Measurements from ENCODE around the gene NPR3.

NPR3 gene, protein sequence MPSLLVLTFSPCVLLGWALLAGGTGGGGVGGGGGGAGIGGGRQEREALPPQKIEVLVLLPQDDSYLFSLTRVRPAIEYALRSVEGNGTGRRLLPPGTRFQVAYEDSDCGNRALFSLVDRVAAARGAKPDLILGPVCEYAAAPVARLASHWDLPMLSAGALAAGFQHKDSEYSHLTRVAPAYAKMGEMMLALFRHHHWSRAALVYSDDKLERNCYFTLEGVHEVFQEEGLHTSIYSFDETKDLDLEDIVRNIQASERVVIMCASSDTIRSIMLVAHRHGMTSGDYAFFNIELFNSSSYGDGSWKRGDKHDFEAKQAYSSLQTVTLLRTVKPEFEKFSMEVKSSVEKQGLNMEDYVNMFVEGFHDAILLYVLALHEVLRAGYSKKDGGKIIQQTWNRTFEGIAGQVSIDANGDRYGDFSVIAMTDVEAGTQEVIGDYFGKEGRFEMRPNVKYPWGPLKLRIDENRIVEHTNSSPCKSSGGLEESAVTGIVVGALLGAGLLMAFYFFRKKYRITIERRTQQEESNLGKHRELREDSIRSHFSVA

DNA sequence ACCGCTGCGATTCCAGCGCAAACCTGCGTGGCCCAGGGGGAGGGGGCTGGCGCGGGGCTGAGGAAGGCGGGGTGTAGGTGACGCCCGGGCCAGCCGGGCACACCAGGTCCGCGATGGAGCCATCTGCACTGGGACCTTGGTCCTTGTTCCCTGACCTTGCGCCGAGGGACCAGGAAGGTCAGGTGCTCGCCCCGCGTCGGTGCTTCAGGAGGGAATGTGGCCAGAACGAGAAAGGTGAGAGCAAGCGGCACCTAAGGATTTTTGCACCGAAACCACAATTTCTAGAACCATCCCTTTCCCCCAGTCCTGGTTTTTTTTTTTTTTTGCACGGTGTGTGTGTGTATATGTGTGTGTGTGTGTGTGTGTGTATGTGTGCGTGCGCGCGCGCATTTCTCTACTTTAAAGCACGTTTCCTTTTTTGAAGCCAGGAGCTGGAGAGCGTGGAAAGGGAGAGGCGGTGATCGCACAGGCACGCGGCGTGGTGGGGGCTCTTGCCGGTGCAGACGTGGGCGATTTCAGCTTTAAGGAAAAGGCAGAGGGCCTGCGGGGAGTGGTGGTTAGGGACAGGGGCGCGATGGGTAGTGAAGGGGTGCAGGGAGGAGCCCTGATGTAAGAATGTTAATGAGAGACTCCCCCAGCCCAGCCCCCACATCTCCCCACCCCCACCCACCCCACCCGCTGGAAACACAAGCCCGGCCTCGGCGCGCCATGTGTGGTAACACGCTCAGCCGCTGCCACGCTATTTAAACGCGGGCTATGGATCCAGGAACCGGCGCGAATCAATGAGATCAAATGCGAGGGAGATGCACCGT is at the start of gene NPR3:
Gene NPR3, plus strand, starts transcription at position 772 of the 812 bp plus-strand sequence. CDS start 456 bp downstream, outside the sequence.
- no peak for DNase-seq

DNA sequence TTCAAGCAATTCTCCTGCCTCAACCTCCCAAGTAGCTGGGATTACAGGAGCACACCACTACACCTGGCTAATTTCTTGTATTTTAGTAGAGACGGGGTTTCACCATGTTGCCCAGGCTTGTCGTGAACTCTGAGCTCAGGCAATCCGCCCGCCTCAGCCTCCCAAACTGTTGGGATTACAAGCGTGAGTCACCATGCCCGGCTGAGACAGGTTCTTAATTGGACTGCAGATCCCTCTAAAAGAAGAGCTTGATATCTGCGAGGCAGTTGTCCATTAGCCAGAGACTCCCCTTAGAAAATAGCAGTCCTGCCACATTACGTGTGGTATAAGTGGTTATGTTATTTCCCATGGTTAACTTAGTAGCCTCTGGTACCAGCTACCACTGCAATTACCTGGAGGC is 46.6 kb upstream of the NPR3 start:
- no peak for DNase-seq

DNA sequence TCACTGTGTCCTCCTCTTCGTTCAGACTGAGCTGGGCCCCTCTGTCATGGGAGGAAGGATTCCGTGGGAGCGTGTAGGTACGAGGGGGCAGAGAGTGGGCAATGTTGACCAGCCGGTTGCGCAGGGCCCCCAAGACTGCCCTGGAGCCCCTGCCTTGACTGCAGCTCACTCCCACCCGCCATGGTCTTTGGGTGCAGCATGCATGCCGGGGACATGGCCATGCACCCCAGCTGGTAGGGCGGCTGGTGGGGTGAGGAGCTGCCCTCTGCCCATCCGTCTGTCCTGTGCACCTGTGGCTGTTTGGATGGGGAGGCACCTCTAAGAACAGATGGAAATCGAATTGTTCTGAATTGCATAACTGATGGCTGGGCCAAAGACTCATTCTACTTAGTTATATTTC is 42.6 kb upstream of the NPR3 start:
- no peak for DNase-seq

DNA sequence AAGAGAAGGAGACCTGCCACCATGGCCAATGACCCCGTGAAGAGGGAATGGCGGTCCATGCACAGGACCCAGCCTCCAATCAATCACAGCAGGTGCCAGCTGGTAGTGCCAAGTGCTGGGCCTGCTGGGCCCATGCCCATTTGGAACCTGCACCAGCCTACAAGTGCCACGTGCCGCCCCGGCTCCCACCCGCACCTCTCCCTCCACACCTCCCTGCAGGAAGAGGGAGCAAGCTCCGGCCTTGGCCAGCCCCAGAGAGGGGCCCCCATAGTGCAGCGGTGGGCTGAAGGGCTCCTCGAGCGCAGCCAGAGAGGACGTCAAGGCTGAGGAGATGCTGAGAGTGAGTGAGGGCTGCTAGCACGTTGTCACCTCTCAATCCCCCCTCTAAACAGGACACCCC is 37.8 kb upstream of the NPR3 start:
- DNase-seq: no peak

DNA sequence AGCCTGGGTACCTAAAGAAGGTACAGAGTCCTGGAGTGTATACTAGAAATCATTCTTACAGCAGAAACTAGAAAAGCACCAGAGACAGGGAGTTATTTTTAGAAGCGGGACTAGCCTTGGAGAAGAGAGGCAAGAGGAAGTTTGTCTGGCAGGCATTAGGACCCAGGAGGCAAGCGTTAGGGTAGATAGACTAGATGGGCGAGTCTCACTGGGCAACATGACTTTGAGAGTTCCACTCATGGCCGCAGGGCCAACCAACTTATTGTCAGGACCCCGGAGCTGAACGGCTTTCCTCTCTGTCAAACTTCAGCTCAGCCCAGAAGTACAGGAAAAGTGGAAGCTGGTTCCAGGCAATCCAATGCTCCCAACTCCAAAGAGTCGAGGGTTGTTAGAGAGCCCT is 34.1 kb upstream of the NPR3 start:
- DNase-seq: no peak

DNA sequence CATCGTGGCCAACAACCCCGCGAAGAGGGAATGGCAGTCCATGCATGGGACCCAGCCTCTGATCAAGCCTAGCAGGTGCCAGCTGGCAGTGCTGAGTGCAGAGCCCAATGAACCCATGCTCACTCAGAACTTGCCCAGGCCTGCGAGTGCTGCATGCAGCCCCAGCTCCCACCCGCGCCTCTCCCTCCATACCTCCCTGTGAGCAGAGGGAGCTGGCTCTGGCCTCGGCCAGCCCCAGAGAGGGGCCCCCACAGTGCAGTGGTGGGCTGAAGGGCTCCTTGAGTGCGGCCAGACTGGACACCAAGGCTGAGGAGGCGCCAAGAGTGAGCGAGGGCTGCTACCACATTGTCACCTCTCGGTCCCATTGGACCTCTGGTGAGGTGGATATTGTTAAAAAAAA is 32.6 kb upstream of the NPR3 start:
- DNase-seq: no peak

- DNase-seq: no peak
These were observed 31.9 kb upstream of the NPR3 start for GRCh38 chr5:32679218-32679617.

DNA sequence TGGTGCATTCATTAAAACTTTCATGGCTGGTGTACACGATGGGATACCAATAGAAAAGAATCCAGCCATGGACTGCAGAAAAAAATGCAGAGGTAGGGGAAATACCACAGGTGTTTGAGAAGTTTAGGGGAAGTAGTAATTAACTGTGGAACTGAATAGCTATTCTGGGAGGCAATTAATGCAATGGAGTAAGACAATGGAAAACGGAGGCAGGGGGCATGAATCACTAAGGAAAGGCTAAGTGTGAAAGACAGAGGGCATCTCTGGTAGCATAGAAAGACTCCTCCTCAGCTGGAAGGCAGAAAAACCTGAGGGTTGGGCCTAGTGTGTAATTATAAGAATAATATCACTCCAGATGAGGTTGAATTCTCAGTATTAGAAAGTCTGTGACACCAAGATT is 30.9 kb upstream of the NPR3 start:
- no peak for DNase-seq

DNA sequence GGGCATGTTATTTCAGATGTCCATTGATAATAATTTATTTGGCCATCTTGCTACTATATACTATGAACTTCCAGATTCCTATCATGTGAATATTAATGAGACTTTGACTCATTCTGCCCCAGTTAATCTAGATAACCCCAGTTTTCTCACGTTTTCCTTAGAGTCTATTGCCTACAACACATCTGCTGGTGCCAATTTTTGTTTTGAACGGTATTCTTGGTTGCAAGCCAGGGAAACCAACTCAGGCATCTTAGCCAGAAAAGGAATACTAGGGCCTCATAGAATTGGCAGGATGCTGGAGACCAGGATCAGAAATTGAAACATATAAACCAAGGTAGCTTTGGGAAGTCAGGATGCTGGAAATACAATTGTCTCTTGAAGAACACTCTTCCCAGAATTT is 28.0 kb upstream of the NPR3 start:
- DNase-seq: no peak

GRCh38 chr5:32684260-32684659 is 26.9 kb upstream of the NPR3 start:
- no peak for DNase-seq

DNA sequence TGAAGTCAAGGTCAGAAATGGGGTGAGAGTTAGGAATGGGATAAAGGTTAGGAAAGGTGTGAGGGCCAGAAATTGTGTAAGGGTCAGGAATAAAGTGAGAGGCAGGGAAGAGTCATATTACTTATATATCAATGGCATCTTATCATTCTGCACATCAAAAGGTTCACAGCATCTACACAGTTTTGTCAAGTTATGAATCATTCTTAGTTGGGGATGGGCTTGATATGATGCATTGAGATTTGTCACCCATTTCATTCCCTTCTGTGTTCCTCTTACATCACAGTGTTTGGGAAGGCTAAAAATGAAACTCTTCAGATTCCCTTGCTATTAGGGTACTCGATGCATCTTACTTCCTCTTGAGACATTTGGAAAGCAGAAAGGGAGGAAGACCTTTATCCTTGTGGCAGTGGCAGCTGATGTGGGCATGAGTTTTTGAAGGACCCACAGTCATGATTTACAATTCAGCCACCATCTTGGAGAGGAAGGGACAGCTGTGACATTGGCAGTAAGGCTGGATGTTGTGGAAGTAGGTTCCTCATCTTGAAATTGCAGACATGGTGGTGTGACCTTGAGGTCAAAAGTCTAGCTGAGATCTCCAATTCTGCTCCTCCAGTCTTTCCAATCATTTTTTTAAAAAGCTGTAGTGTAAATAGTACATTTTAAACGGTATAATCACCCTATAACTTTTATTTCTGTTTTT is 24.2 kb upstream of the NPR3 start:
- DNase-seq: no peak

GRCh38 chr5:32687499-32687831 is 23.7 kb upstream of the NPR3 start:
- no peak for DNase-seq

DNA sequence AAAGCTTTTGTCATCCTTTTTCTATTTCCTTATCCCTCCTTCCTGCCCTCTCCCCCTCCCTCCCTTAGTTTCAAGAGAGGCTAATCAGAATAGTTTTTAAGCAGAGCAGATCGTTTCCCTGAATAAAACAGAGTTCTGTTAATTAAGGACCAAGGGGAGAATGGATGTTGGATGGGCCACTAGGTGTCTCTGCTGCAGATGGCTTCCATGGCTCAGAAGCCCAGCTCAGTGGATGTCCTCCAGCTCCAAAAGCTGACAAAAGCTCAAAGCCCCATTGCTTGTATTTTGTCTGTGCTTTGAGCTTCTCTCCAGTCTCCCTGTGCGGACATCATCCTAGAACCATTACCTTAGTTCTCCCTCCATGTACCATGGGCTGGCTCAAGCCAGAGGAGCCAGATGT is 21.0 kb upstream of the NPR3 start:
- no peak for DNase-seq

- no peak for DNase-seq
These were observed 20.5 kb upstream of the NPR3 start for GRCh38 chr5:32690666-32691065.

- DNase-seq: no peak
These were observed 18.9 kb upstream of the NPR3 start for GRCh38 chr5:32692036-32692746.

- no peak for DNase-seq
These were observed 7.2 kb upstream of the NPR3 start for GRCh38 chr5:32703957-32704356.

GRCh38 chr5:32707418-32707997 is 3.6 kb upstream of the NPR3 start:
- no peak for DNase-seq

GRCh38 chr5:32708949-32709348 is 2.2 kb upstream of the NPR3 start:
- DNase-seq: no peak

- peak; percentile 59 for DNase-seq
These were observed 1.2 kb upstream of the NPR3 start for GRCh38 chr5:32709750-32710549.

DNA sequence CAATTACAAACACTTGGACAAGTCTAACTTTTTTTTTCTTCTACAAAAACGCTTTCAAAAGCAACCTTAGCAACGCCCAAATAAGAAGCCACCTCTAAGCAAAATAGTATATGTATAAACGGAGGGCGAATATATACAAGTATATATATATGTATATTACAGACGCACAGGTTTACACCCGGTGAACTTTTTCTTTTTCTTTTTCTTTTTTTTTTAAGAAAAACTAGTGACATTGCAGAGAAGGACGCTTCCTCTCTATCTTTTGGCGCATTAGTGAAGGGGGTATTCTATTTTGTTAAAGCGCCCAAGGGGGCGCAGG is 200 bp downstream of the NPR3 start:
- no peak for DNase-seq

- no peak for DNase-seq
These were observed 760 bp downstream of the NPR3 start for GRCh38 chr5:32711681-32712480.

Measured in DMS153 (cell line).